GM19324 (cell line): ENCODE results near the gene UBXN10.

ENCODE experiments used
- ATAC-seq: cut with Tn5 transposase; IDR thresholded peaks from one replicate; pipeline ENCODE4 v1.9.1; 2021; ENCODE audit warnings: mild to moderate bottlenecking, moderate library complexity; ENCODE audit not compliant: unreplicated experiment, low FRiP score

UBXN10 gene, protein sequence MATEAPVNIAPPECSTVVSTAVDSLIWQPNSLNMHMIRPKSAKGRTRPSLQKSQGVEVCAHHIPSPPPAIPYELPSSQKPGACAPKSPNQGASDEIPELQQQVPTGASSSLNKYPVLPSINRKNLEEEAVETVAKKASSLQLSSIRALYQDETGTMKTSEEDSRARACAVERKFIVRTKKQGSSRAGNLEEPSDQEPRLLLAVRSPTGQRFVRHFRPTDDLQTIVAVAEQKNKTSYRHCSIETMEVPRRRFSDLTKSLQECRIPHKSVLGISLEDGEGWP

DNA sequence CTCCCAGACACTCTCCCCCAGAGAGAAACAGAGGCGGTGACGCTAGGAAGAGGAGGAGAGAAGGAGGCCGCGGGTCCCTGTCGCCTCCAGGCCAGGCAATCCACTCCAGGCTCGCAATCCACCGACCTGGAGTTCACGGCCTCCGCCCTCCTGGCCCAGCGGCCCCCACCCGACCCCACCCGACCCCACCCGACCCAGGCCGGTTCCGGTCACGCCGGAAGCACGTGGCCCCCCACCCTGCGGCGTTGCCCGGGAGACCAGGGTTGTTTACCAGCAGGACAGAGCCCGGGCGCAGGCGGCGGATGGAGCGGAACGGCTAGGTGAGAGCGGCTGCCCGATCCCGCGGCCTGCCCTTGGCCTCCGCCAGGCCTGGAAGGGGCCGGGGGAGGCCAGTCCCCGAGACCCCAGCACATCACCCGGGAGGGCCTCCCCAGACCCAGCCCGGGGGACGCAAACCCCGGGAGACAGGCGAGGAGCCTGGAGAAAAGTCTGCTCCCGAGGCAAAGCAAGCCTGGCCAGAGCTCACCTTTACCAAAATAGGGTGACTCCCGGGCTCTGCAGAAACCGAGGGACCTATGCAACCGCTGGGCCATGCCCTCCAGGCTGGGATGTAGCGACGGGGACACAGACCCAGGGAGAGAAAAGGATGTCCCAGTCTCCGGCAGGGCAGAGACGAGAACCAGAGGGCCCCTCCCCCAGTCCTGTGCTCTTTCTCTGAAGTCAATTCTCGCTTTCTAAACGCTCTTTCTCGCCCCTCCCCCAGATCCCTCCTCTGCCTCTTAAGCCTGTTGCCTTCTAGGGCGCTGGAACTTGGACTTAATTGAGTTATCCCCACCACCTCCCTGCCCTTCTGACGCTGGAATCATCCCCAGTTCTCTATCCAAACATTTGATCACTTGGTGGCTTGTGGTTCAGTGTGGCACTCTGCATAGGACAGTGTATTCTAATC is at the start of gene UBXN10, which contains the start of gene PLA2G2C:
UBXN10 (plus strand) TSS at position 263 of the 949 bp plus-strand sequence. CDS start 4,466 bp downstream, outside the sequence.
PLA2G2C (minus strand) TSS at position 685 of the 949 bp plus-strand sequence. CDS start 9,155 bp downstream, outside the sequence.
- no peak for ATAC-seq

DNA sequence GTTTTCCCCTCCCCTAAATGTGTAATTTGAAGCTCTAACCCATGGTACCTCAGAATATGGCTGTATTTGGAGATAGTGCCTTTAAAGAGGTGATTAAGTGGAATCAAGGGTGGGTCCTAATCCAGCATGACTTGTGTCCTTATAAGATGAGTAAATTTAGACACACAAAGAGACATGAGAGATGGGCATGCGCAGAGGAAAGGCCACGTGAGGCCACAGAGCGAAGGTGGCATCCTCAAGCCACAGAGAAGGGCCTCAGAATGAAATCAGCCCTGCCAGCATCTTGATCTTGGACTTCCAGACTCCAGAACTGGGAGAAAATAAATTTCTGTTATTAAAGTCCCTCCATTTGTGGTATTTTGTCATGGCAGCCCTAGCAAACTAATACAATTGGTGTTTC is 49.6 kb upstream of the UBXN10 start:
- ATAC-seq = no peak

DNA sequence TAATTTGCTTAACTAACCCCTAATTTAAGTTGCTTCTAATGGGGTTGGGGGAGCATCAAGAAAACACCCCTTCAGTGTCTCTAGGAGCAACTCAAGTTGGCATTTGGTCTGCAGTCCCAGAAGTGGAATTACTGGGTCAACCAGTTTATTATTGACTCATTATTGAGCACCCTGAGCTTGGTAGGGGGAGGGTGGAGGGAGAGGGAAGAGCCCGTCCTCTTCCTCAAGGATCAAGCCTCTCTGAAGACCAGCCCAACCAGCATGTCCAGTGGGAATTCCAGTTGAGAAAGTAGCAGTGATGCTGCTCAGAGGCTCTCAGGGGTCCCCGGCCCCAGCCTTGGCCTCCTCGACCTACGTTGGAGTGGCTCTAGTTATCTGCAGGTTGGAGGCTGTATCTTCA is 48.8 kb upstream of the UBXN10 start:
- no peak for ATAC-seq

DNA sequence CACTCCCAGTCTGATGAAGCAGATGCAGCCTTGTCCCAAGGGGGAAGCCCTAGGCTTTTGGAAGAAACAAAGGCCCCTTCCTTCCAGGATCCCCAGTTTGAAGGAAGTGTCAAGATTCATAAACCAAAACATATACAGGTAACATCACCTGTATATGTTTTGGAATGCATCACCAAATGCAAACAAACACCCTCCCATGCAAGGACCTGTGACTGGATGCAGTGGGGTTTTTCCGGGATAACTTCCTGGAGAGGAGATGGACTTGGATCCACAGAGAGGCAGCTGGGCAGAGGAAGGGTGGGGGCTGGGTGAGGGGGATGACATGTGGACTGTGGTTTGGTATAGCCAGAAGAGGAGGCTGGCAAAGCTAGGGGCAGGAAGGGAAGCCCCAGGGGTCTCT is 48.3 kb upstream of the UBXN10 start:
- no peak for ATAC-seq

DNA sequence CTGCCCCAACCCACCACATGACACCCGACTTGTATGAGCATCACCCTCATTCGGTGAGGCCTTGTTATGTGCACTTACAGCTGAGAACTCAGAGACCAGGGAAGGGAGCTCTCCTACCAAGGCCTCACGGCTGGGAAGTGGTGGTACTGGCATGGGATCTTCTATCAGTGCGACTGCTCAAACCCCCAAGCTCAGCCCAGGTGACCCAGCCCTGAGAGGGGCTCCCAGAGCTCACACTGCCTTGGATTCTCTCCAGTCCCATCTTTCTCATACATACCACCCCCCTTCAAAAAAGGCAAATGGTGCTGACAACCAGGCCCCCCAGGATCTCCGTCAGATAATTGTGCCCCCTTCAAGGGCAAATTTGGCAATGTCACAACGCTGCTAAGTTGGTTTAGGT is 47.5 kb upstream of the UBXN10 start:
- ATAC-seq = no peak

DNA sequence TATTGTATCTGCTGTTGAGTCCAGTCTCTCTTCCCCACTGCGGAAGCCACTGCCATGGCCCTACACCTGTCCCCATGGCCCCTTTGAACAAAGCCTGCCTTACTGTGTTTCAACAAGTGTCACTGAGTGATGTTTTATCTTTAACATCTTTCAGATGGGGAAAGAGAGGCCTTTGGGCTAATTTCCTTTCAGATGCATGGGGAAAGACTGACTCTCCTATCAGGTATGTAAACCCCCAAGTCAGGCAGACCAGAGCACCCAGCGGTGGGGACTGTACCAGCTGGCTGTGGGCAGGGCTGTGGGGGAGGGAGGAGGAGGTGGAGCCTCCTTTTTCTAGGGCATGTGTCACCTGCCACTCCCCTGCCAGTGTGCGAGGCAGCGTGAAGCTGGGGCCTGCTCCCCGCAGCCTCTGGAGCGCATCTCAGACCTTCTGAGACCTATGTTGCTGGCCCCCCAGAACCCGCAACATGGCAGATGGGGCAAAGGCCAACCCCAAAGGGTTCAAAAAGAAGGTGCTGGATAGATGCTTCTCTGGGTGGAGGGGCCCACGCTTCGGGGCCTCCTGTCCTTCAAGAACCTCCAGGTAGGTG is 46.8 kb upstream of the UBXN10 start, which contains the start of gene PLA2G2F:
PLA2G2F (plus strand) TSS at position 363 of the 590 bp plus-strand sequence; CDS start at position 468, 105 bp downstream.
- ATAC-seq = no peak

DNA sequence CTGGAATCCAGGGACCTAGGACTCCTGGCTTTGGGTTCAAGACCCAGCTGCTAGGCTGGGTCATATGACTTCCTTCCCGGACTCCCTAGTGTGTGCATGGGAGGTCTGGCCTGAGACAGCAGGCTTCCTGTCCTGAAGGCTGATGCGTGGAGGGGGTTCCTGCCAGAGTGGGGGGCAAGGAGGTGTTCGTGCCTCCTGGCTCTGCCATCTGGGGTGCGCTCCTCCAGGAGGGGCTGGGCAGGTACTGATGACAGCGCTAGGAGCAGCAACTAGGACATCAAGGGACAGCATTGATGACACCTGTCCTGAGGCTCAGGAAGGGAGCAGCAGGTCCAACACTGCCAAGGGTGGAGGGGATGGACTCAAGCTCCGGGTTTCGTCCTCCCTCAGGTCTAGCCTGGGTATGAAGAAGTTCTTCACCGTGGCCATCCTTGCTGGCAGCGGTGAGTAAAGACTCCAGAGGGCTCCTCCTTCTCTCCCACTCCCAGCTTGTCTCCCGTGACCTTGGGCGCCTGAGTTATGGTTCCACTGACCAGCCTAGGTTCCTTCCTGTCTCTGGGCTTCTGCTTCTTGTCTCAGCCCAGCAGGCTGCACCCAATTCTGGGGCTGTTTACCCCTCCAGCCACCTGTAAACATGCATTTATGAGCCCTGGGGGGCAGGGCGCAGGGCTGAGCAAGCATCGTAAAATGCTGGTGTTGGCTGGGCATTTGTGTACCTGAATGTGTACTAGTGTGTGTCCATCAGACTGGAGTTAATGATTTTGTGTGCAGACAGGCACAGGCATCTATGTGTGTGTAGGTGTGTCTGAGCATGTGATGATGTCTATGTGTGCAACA is 45.9 kb upstream of the UBXN10 start:
- ATAC-seq = no peak

DNA sequence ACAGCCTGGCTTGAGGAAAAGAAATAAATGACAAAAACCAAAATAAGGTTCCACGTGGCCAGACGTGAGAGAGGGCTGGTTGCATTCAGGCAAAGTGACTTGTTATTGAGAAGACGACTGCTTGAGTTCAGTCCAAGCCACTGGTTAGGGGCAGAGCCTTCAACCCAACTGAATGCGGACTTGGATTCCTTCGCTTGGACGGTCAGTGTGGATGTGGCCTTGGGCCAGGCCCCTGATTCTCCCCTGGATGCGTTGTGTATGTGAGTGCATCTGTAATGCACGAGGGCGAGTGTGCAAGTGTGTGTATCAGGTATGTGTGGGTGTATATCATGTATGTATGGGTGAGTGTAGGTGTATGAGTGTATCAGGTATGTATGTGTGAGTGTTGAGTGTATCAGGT is 44.9 kb upstream of the UBXN10 start:
- no peak for ATAC-seq

DNA sequence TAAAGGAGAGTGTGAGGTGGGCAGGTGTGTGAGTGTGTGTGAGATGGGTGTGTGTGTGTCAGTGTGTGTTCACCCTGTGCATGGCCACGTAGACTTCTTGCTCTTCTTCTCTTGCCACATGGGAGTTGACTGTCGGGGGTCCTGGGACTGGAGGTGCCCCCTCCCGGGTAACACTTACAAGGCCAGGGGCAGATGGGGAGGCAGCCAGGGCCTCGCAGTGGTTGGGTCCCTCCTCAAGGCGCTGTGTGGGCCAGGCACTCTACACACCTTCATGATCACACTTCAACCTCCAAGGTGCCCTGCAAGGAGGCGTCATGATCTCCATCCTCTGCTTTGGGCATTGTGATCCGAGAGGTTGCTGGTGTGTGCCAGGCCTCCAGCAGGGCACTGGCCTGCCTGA is 44.4 kb upstream of the UBXN10 start:
- no peak for ATAC-seq

DNA sequence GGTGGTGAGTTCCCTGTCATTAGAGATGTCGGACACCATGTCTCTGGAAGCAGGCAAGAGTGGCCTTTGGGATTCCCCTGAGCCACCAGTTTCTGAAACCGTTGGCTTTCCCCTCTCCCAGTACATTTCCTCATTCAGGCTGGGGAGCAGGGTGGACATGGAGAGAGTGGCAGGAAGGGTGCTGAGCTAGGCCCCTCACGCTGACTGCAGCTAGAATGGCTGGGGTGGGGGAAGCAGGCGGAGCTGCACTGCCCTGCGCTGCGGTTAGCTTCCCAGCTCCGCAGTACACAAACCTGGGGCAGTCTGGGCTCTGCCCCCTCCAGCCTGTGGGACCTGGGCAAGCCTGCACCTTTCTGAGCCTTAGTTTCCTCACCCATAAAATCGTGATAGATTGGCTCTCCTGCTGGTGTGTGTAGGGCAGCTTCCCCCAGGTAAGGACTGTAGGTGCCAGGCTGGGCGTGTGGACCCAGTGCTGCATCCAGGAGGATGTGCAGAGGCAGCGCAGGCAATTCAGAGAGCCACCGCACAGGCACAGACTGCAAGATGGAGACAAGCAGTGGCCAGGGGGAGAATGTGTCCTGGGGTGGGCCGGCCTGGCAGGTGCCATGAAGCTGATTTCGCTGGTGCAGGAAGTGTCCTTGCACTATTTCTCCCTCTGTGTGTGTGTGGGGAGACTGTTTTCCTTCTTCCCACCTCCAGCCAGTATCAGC is 43.7 kb upstream of the UBXN10 start:
- ATAC-seq = no peak

DNA sequence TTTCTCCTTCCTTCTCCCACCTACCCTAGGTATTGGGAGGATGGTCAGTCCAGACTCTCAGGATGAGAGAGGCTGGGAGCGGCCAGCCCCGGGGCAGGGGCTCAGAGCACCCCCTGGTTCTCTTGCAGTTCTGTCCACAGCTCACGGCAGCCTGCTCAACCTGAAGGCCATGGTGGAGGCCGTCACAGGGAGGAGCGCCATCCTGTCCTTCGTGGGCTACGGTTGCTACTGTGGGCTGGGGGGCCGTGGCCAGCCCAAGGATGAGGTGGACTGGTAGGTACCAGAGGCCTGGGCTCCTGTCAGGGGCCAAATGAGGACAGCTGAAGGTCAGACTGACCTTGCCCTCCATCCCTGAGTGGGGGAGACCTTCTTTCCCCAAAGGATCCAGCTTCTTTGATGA is 42.6 kb upstream of the UBXN10 start:
- ATAC-seq = no peak

DNA sequence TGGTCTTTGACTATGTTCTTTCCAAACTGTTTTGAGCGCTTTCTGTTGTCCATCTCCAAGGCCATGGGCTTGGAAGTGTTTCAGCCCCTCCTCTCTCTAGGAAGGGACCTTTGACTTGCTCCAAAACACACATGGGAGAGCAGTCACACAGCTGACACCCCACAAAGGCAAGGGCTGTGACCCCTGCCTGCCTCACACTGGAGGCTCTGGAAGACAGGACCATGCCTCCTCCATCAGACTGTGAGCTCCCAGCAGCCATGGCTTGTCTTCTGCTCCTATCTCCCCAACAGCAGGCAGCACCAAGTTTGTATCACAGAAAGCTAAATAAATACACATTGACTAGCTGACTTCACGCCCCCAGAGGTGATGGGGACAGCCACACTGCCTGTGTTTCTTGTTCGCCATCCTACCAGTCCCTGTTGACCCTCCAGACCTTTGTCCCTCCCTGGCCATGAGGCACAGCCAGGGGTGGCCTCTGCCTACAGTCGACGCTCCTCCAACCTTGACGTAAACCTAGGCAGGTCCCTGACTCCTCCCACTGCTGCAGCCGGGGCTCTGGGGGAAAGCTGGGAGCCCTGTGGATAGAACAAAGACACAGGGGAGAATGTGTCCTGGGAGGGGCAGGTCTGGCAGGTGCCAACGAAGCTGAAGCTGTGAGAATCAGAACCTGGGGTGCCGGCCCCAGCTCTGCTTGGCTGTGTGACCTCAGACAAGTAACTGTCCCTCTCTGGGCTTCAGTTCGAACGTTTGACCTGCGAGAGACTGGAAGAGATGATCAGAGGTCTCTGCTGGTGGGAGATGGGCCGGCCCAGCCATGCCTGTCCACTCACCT is 41.9 kb upstream of the UBXN10 start:
- no peak for ATAC-seq

DNA sequence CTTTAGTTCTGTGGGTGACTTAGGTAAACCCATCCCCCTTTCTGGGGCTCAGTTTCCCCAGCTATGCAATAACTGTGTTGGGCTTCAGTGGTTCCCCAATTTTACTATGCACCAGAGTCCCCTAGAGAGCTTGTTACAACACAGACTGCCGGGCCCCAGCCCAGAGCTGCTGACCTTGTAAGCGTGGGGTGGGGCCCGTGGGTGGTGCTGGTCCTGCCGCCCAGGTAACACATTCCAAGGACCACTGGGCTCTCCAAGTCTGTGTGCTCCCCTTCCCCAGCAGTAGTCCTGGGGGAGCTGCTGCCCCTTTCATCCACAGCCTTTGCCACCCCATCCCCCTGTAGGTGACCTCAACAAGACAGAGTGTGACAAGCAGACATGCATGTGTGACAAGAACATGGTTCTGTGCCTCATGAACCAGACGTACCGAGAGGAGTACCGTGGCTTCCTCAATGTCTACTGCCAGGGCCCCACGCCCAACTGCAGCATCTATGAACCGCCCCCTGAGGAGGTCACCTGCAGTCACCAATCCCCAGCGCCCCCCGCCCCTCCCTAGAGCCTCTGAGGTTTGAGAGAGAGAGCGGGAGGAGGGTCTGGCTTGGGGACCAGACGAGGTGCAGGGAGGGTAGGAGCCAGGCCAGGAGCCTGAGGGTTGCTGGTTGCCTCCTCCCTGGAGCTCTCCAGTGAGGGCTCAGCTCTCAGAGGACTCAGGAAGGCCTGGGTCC is 37.9 kb upstream of the UBXN10 start:
- ATAC-seq = no peak

DNA sequence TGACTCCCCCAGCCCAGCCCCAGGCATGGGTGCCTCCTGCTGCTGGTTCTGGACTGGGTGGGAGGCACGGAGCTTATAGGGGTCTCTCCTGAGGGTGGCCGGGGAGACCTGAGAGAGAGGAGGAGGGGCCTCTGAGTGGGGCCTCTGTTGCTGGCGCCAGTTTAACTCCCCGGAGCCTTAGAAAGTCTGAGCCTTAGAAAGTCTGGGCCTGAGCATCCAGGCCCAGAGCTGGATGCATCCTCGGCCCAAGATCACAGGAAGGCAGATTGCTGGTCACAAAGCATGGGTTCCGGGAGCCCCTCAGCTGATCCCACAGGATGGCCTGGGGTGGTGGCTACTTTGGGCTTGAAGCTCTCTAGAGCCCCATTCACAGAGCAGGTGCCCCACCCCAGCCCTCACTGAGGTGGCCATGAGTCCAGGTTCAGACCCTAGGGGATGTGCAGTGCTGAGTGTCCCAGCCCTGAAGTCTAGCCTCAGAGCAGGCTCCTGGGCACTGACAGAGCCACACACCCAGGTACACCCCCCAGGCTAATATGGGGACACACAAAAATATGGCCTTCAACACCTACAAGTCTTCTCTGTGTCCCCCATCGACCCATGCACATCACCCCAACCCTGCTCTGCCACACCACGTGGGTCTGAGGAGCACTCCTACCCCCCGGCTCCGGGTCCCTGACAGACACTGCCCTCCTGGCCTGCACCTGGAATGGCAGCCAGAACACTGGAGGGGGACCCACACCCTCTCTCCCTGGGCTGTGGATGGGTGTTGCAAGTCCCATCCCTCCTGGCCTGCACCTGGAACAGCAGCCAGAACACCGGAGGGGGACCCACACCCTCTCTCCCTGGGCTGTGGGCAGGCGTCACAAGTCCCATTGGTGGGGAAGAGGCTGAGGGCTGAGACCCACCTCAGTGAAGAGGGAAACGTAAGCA is 37.1 kb upstream of the UBXN10 start:
- ATAC-seq = no peak

DNA sequence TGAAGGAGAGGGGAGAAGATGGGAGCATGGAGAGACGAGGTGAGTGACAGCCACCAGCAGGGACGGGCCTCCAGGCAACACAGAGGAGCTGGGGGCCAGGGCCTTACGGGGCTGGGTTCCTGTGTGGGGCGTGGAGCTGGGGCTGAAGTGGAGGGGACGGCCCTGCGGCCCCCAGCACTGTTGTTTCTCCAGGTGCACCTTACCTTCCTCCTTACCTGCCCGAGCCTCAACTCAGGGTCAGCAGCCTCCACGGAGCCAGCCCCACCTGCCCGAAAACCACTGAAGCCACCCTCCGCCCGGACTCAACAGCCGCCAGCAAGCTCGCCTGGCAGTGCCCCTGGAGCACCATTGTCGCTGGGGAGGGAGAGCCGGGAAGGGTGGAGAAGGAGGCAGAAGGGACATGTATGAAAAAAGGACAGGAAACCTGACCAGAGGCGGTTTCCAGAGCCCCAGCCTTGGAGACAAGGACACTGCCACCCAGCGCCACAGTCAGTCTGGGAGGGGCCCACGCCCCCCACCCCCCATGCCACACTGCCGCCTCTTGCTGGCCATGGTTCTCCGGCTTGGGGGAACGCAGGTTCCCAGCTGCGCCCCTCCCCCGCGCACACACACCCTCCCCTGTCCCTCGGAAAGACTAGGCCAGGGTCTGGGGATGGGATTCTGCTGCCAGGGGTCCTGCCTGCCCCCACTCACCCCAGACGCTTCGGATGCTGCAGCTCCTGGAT is 36.1 kb upstream of the UBXN10 start:
- ATAC-seq = no peak

DNA sequence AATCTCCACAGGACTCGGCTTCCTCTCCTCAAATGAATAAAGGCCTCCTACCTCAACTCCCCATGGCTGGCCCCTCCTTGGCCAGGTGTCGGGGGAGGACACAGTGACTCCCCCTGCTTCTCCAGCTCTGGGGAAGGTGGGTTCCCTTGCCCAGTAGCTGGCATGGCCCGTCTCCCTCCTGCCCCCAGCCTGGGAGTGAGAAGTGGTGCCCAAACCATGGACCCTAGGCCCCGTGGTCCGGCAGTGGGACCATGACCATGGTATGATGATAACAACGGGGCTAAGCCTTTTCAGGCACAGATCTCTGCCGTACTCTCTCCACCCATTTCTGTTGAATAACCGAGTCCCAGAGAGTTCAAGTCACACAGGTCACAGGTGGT is 35.6 kb upstream of the UBXN10 start:
- no peak for ATAC-seq
